HG02970 (cell line): ENCODE measurements around the gene HSD17B2.
"Not testable (repeated sequence)": the region's sequence is repeated elsewhere in the genome, so short reads cannot be mapped to it uniquely, and the experiment has no call there.

Source experiments
- ATAC-seq: cut with Tn5 transposase; IDR thresholded peaks from one replicate; pipeline ENCODE4 v1.9.1; 2021; ENCODE audit warnings: mild to moderate bottlenecking, moderate library complexity, moderate number of reproducible peaks; ENCODE audit not compliant: unreplicated experiment, low FRiP score

HSD17B2 gene, protein sequence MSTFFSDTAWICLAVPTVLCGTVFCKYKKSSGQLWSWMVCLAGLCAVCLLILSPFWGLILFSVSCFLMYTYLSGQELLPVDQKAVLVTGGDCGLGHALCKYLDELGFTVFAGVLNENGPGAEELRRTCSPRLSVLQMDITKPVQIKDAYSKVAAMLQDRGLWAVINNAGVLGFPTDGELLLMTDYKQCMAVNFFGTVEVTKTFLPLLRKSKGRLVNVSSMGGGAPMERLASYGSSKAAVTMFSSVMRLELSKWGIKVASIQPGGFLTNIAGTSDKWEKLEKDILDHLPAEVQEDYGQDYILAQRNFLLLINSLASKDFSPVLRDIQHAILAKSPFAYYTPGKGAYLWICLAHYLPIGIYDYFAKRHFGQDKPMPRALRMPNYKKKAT

DNA sequence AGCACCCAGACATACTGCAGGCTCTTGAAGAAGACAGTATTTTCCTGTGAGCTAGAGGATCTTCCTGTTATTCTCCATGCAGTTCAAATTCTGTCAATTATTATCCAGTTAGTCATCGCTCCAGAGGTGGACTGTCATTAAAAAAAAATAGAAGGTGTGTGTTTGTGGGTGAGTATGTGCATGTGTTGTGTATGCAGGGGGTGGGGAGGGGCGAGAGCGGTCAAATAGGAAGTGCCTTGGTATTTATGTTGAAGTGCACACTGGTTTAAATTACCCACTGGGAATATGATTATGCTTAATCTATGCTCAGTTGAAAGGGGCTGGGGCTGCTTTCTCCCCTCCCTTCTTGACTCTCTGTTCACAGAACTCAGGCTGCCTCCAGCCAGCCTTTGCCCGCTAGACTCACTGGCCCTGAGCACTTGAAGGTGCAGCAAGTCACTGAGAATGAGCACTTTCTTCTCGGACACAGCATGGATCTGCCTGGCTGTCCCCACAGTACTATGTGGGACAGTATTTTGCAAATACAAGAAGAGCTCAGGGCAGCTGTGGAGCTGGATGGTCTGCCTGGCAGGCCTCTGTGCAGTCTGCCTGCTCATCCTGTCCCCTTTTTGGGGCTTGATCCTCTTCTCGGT is at the start of gene HSD17B2:
Gene HSD17B2 (plus strand): TSS at position 273 of the 632 bp plus-strand sequence. CDS start 172 bp downstream, at position 445.
- ATAC-seq = no peak

DNA sequence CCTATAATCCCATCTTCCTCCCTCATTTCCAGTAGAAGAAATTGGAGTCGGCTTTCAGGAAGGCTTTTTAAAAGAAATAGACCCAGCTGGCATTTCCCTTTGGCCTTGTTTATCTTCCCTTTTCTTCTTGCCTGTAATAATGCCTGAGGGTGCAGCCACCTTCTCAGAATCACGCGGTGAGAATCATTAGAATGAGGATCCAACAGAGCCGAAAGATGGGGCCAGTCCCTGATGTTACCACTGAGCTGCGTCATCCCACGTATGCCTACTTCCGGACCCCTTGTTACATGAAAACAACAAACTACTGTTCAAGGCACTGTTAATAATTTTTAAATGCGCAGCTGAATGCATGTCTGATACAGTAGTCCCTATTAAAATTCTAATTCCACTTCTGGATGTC is 47.9 kb upstream of the HSD17B2 start:
- ATAC-seq = no peak

DNA sequence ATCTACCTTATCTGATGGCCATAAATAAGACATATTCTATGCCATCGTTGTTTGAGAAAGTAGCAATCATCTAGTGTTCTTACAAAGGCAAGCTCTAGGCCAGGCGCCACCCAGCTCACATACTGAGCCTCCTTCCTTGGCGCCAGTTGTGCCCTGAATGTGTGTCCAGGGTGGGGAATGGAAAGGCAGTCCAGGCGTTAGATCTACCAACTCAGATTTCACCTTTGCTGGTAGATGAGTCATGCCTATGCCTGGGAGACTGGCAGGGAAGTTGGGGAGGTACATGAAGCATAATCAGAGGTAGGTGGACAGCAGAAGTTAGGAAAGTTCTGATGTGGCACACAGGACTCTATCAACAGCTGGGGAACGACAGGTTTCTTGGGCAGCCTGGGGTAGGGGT is 47.3 kb upstream of the HSD17B2 start:
- ATAC-seq = no peak

DNA sequence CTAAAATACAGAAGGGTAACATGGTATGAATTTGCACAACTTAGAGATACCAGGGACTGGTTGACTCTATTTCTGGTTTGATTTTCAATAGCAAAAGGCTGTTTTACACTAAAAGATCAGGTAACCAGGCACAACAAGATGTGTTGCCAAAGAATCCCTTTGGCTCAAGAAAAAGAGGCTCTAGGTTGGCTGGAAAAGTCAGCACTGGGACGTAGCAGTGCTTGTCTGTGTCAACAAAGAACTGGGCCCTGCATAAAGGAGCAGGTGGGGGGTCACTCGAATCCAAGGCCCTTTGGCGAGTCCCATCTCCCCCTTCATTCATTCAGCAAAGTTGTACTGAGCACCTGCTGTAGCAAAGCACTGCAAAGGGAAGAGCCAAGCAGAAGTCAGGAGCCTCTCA is 42.2 kb upstream of the HSD17B2 start:
- ATAC-seq = no peak

DNA sequence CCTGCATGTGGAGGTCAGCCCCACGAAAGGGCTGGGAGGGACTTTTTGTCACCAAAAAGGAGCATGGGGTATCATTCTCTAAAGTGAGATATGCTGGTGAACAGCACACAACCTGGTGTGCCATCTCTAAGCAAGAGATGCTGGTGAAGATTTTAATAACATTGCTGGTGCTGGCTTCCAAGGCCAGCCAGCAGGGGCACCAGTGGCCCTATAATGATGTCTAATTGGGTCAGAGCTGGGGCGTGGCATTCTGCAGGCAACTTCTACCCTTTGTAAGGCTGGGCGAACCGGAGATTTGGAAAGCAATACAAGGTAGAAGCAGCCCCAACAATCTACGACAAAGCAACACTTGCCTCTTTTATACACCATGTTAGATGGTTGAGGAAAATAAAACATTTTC is 40.6 kb upstream of the HSD17B2 start:
- ATAC-seq = no peak

DNA sequence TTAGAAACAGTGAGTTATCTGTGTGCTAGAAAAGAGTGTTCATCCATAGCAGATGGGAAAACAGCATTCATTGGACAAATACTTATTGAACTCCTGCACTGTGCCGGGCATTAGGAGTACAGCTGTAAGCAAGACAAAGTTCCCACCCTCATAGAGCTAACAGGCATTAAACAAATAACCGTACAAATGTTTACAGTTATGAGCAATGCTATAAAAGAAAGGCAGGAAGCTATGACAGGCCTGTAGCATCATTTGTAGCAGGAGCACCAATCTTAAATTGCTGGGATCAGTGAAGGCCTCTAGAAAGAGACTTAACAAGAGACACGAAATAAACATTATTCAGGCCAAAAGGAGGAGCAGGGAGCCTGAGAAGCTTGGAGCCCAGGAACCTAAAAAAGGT is 39.4 kb upstream of the HSD17B2 start:
- ATAC-seq = no peak

DNA sequence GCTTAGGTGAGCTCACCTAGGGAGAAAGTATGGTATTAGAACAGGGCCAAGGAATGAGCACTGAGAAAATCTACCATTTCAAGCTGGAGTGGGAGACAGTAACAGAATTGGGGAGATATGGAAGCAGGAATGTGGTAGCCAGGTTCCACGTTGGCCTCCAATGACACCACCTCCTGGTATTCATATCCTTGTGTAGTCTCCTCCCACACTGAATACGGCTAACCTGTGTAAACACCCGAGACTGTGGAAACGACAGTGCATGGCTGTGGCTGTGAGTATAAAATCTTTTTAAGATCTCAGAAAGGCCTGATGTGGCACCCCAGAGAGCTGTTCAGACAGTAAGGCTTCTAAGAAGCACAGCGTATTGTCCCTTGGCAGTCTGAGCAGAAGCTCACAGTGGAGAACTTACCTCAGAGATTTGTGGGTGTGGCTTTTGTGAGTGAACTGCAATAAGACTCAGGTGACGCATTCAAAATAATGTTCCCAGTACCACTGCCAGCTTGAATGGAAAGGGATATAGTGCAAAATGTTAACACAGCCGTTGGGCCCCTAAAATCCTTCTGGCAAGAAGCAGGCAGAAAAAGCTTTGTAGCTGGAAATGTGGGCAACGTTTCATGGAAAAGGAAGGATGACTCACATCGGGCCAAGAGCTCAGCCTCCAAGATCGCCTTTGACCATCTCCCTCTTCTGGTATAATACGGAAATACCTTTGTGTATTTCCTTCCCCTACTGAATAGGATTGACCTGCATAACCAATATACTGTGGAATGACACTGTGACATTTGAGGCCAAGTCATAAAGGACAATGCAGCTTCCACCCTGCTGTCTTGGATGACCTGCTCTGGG is 38.2 kb upstream of the HSD17B2 start:
- no peak for ATAC-seq

DNA sequence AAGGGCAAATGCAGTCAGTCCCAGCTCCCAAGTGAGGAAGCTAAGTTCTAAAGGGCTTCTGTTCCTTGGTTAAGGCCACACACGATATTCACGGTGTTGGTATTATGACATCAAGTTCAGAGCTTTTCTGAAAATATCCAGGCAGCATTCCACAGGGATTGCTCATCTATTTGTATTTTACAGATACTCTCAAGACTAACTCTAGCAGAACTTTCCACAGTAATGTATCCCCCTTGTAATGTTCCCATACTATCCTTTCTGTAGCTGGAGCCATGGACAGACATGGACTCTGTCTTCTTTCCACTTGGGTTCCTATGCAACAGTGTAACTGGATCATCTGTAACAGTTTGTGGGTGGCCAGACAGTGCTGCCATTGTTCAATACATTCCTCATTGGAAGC is 37.3 kb upstream of the HSD17B2 start:
- no peak for ATAC-seq

DNA sequence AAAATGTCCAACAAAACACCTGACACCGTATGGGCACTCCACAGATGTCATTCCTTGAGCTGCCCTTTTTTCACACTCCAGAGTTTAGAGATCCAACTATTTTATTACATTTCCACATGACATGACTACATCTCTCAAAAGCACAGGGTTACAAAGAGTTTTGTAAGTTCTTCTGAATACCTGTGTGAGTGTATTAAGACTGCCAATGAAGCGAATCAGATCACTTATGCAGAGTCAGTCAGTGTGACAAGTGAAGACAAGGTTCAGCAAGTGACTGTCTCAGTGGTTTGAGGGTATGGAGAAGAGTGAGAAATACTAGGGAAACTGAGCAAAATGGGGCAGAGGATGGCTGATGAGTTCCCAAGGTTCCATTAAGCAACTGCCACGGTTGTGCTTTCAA is 32.2 kb upstream of the HSD17B2 start:
- ATAC-seq = no peak

DNA sequence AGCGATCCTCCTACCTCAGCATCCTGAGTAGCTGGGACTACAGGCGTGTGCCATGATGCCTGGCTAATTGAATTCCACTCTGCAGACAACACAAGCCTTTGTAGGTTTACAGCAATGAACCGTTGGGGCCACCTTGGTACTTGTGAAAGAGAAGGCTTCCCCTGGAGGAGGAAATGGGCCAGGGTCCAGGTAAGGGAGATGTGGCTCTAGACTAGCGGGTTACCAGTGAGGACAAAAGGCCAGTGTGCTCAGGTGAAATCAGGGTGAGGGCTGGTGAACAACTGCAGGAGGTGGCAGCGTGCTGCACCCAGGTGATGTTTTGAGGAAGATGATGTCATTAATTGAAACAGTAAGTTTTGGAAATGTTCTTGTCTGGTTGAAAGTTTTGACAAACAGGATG is 30.5 kb upstream of the HSD17B2 start:
- no peak for ATAC-seq

DNA sequence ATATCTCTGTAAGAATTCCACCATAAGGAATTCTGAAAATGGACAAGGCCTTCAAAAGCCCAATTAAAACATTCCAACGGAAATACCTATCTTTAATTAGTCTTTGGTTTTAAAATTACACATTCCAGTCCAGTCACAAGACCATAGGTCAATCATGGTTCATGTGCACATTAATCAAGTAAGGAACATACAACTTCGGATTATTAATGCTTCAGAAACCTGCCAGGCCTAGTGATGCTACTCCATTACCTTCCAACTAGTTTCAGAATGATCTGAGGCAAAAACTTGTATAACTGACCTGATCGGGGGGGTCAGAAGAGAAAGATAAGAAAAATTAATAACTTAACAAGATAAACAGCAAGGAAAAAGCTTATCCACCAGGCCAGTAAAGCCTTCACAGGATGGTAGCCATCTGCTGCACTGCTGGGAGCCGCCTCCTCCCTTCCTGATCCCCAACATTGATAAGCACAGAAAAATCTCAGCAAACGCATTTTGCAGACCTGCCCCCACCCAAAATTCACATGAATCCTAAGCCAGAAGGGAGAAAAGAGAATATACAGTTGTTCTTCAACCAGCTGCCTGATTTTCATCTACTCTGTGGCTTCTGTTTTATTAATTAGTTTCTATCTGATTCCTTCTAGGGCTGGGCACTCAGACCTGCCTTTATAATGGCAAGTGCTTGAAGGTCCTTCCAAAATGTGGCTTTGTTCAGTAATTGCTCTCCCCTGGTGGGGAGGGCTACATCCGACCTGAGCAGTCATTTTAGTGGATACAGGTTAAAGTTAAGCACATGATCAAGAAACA is 29.8 kb upstream of the HSD17B2 start:
- ATAC-seq = no peak

DNA sequence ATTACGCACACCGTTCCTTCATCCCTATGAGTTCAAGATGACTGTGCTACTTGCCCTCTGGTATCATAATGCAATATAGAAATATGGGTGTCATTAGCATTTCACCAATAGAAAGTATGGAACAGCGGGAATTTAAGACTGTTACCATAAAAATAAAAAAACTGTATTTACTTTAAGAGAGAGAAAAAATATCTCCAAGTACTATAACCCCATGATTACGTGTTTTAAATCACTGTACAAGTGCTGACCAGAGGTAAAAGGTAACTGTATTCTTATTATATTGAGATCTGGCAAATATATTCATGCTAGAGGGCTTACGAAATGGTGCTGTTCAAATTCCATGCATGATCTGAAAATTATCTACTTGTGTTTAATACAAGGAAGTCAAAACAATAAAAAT is 29.0 kb upstream of the HSD17B2 start:
- no peak for ATAC-seq

DNA sequence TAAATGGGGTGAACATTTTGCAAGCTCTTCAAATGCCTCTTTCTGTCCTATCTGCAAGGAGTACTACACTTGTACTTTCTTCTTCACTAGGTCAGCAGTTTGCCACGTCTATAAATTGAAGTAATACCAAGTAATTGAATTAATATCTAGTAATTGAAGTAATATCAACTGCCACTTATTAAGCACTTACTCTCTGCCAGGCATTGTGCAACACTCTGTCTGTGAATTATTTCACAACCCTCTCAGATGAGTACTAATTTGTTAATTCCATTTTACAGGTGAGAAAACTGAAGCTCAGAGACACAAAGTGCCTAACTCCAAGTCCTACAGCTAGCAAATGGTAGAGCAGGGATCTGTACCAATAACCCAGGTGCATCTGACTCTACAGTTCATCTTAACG is 27.9 kb upstream of the HSD17B2 start:
- no peak for ATAC-seq

DNA sequence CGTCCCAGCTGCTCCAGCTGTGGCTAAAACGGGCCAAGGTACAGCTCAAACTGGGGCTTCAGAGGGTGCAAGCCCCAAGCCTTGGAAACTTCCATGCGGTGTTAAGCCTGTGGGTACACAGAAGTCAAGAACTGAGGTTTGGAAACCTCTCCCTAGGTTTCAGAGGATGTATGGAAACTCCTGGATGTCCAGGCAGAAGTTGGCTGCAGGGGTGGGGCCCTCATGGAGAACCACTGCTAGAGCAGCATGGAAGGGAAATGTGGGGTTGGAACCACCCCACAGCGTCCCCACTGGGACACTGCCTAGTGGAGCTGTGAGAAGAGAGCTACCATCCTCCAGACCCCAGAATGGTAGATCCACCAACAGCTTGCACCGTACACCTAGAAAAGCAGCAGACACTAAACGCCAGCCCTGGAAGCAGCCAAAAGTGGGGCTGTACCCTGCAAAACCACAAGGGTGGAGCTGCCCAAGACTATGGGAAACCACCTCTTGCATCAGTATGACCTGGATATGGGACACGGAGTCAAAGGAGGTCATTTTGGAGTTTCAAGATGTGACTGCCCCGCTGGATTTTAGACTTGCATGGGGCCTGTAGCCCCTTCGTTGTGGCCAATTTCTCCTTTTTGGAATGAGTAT is 26.0 kb upstream of the HSD17B2 start:
- ATAC-seq = no peak

DNA sequence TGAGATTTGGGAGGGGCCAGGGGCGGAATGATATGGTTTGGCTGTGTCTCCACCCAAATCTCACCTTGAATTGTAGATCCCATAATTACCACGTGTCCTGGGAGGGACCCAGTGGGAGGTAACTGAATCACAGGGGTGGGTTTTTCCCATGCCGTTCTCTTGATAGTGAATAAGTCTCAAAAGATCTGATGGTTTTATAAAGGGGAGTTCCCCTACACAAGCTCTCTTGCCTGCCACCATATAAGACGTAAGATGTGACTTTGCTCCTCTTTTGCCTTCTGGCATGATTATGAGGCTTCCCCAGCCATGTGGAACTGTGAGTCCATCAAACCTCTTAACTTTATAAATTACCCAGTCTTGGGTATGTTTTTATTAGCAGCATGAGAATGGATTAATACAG is 25.3 kb upstream of the HSD17B2 start:
- not testable (repeated sequence) for ATAC-seq

DNA sequence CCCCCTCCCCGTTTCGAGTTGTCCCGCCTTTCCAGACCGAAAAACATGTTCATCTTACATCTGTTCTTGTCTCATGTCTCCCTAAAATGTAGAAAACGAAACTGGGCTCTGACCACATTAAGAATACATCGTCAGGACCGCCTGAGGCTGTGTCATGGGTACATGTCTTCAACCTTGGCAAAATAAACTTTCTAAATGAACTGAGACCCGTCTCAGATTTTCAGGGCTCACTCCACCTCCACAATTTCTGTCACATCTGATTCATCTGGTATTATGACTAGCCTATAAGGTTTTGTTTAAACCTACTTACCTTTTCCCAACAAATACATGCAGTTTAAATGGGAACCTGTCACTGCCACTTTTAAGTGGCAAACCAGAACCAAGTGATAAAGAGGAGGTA is 24.4 kb upstream of the HSD17B2 start:
- no peak for ATAC-seq

DNA sequence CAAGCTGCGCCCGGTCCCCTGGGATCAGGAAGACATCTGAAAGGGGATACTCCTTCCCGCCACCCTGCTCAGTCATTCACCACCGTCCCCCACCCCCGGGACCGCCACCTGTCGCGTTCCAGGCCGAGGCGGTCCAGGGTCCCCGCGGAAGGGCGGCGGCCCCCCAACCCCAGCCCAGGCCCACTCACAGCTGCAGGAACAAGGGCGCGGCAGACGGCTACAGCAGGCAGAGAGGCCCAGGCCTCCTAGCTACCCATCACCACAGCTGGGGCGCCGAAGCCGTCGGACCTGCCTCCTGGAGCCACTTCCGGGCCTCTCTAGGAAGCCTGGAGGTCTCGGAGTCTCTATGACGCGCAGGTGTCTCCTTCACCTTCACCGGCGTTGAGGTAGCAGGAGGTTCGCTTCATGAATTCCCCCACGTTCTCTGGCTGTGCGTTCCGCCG is 23.8 kb upstream of the HSD17B2 start, which contains the start of gene SDR42E1:
Gene SDR42E1 (minus strand): TSS at position 272 of the 443 bp plus-strand sequence. CDS start 10,612 bp downstream, outside the sequence.
- peak; percentile 94 for ATAC-seq

DNA sequence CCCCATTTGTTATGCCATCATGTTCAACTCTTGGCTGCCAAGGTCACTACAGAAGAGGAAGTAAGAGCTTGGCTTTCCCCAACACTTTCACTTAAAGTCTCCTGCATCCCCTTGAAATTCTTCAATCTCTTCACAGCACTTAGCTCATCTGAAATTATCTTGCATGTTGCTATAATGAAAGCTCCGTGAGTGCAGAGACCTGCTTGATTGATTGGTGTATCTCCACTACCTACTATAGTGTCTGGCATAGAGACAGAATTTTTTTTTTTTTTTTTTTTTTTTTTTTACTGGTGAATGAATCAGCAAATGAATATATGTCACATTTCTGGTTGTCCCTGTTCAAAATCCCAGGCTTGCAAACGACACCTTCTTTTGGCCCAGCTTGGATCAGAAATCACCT is 21.9 kb upstream of the HSD17B2 start:
- ATAC-seq = no peak

DNA sequence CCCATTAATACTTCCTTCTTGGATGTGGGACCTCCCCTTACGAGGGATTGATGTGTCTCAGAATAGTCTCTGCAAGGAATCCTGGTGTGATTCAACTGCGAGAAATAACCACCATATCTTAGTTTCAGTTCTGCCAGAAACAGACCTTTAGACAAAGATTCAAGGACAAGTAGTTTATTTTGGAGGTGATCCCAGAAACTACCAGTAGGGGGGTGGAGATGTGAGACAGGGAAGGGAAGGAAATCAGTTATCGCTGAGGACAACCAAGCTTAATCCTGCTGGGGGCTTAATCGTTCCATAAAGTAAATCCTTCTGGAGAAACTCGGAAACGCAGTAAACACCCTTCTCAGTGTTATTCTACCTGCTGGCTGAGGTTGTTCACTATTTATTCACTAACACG is 18.8 kb upstream of the HSD17B2 start:
- ATAC-seq = no peak

DNA sequence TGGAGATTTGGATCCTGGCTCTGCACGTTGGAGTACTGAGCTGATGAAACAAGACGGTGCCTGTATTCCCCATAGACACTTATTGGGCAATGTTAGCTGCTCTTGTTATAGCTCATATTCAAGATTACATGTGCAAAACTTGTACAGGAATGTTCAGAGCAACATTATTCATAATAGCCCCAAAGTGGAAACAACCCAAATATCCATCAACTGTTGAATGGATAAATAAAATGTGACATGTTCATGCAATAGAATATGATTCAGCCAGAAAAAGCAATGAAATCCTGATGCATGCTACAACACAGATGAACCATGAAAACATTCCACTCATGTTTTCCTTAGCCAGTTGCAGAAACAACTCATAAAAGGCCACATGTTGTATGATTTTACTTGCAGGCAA is 18.1 kb upstream of the HSD17B2 start:
- no peak for ATAC-seq
